HCT116 (cell line): Measurements from ENCODE around the gene PDE4D. TPM values are rescaled to one million over a fixed set of nuclear protein-coding genes. Genes with fewer than 3 reads are reported as not detected.

ENCODE experiments used
- ATAC-seq: fragments of 200-7000 bp; cut with Tn5 transposase; 2 replicates; pipeline ENCODE4 v1.9.1; 2020; ENCODE audit warnings: mild to moderate bottlenecking, moderate library complexity
- BruUV-seq: library from RNA; stranded (reverse); fragments of 400-500 nt; replicated peaks from 2 replicates; lab custom pipeline; 2021; lab: Mats Ljungman, UMichigan
- CTCF ChIA-PET: fragments of 300-600 bp; sonication (Branson Sonifier 250); formaldehyde crosslinking; loops from one replicate; lab custom pipeline; 2021; ENCODE audit warnings: antibody characterized with exemption; lab: Charles Lee
- POLR2A ChIA-PET: fragments of 300-600, 350-600 bp; sonication (Branson Sonifier 250); formaldehyde crosslinking; loops from one replicate; lab custom pipeline; 2021; ENCODE audit warnings: antibody characterized with exemption; lab: Charles Lee
- RAD21 ChIA-PET, 2 experiments: fragments of 300-600 bp; sonication (Branson Sonifier 250); formaldehyde crosslinking; loops; one replicate each; lab custom pipeline; 2023; ENCODE audit warnings: low total read pairs in 2 of 2; ENCODE audit not compliant: uncharacterized antibody in 2 of 2, unreplicated experiment in 2 of 2, low non-redundant PET in 1 of 2; lab: Charles Lee
- DNase-seq: peaks from one replicate; pipeline ENCODE4 v3.0.0-alpha.2; 2010; ENCODE audit warnings: low read depth, low spot score
- H2AFZ ChIP-seq: fragments of 200-600 bp; shearing (Covaris generic), sonication (generic); 2 replicates; pipeline ENCODE4 v1.6.1; 2017; ENCODE audit warnings: low read depth, mixed run types, mixed read lengths, antibody characterized with exemption, low read length; ENCODE audit not compliant: poor library complexity, severe bottlenecking
- H3K27ac ChIP-seq: 2 replicates; pipeline ENCODE4 v1.5.1; 2012; ENCODE audit warnings: low read depth, low read length
- H3K27me3 ChIP-seq: fragments of 200-600 bp; sonication (generic); 2 replicates; pipeline ENCODE4 v1.6.1; 2016; ENCODE audit warnings: mixed run types, low read length, mixed read lengths; ENCODE audit not compliant: insufficient read depth
- H3K36me3 ChIP-seq, 2 experiments: fragments of 200-500 bp in 1 of 2; fragments of 200-600 bp in 1 of 2; sonication (Bioruptor generic) in 1 of 2; sonication (generic) in 1 of 2; 2 replicates each; pipeline versions ENCODE4 v1.5.1 to v1.6.1; 2014 to 2016; ENCODE audit warnings: low read length in 2 of 2, inconsistent platforms in 1 of 2, mixed read lengths in 1 of 2, mixed run types in 1 of 2; ENCODE audit not compliant: insufficient read depth in 2 of 2, control insufficient read depth in 1 of 2
- H3K4me1 ChIP-seq, 2 experiments: fragments of 200-600 bp in 1 of 2; sonication (generic) in 1 of 2; 2 replicates each; pipeline versions ENCODE4 v1.5.1 to v1.6.1; 2012 to 2017; ENCODE audit warnings: low read length in 2 of 2, inconsistent platforms in 1 of 2, mild to moderate bottlenecking in 1 of 2, mixed read lengths in 1 of 2, mixed run types in 1 of 2, moderate library complexity in 1 of 2; ENCODE audit not compliant: insufficient read depth in 2 of 2, control insufficient read depth in 1 of 2
- H3K4me2 ChIP-seq: fragments of 200-600 bp; sonication (generic); 2 replicates; pipeline ENCODE4 v1.6.1; 2017; ENCODE audit warnings: mixed run types, low read length, mixed read lengths
- H3K4me3 ChIP-seq, 2 experiments: fragments of 200-600 bp in 1 of 2; sonication (generic) in 1 of 2; replicated peaks in 1 of 2; 2 replicates each; pipeline ENCODE4 v1.5.1; 2011 to 2016; ENCODE audit warnings: low read length in 2 of 2, control low read depth in 1 of 2, low read depth in 1 of 2, mild to moderate bottlenecking in 1 of 2, mixed read lengths in 1 of 2, mixed run types in 1 of 2
- H3K79me2 ChIP-seq: fragments of 200-600 bp; sonication (generic); 2 replicates; pipeline ENCODE4 v1.6.1; 2017; ENCODE audit warnings: mild to moderate bottlenecking, mixed run types, low read length, moderate library complexity, mixed read lengths; ENCODE audit not compliant: insufficient read depth
- H3K9ac ChIP-seq: fragments of 200-600 bp; sonication (generic); 2 replicates; pipeline ENCODE4 v1.6.1; 2016; ENCODE audit warnings: low read length, mixed read lengths
- H3K9me2 ChIP-seq: fragments of 200-600 bp; sonication (generic), shearing (Covaris generic); 2 replicates; pipeline ENCODE4 v1.6.1; 2017; ENCODE audit warnings: mixed run types, mild to moderate bottlenecking, moderate library complexity; ENCODE audit not compliant: insufficient read depth
- H3K9me3 ChIP-seq, 2 experiments: fragments of 200-500 bp in 1 of 2; fragments of 200-600 bp in 1 of 2; sonication (Bioruptor generic) in 1 of 2; sonication (generic) in 1 of 2; 2 replicates each; pipeline ENCODE4 v1.6.1; 2014 to 2017; ENCODE audit warnings: low read length in 2 of 2, mixed read lengths in 2 of 2, inconsistent platforms in 1 of 2, low read depth in 1 of 2, mild to moderate bottlenecking in 1 of 2, mixed run types in 1 of 2, moderate library complexity in 1 of 2; ENCODE audit not compliant: control insufficient read depth in 1 of 2, insufficient read depth in 1 of 2
- H4K20me1 ChIP-seq: fragments of 200-600 bp; sonication (generic), shearing (Covaris generic); 2 replicates; pipeline ENCODE4 v1.6.1; 2017; ENCODE audit warnings: mixed run types, mild to moderate bottlenecking, moderate library complexity; ENCODE audit not compliant: insufficient read depth
- ATF3 ChIP-seq: IDR thresholded peaks from 2 replicates; pipeline ENCODE4 v1.6.1; 2012
- CBX3 ChIP-seq: IDR thresholded peaks from 2 replicates; pipeline ENCODE4 v1.6.1; 2012; ENCODE audit warnings: low read depth
- CTCF ChIP-seq, 3 experiments: fragments of 200-600 bp in 1 of 3; sonication (generic) in 1 of 3; IDR thresholded peaks in 2 of 3; conservative IDR thresholded peaks in 1 of 3; 2 replicates each; pipeline ENCODE4 v1.5.1; 2012 to 2017; ENCODE audit warnings: low read depth in 2 of 3, low read length in 2 of 3, antibody characterized with exemption in 1 of 3, borderline replicate concordance in 1 of 3, control low read depth in 1 of 3, mild to moderate bottlenecking in 1 of 3, mixed read lengths in 1 of 3, mixed run types in 1 of 3, moderate library complexity in 1 of 3; ENCODE audit not compliant: insufficient read depth in 1 of 3
- EGR1 ChIP-seq: IDR thresholded peaks from 2 replicates; pipeline ENCODE4 v1.6.1; 2012; ENCODE audit warnings: low read depth
- EZH2 ChIP-seq: fragments of 200-600 bp; sonication (generic); IDR thresholded peaks from 2 replicates; pipeline ENCODE4 v1.6.1; 2017; ENCODE audit warnings: antibody characterized with exemption, mixed run types
- EZH2phosphoT487 ChIP-seq: fragments of 200-600 bp; IDR thresholded peaks from 2 replicates; pipeline ENCODE4 v1.6.1; 2018; ENCODE audit warnings: antibody characterized with exemption, borderline replicate concordance
- JUND ChIP-seq: IDR thresholded peaks from 2 replicates; pipeline ENCODE4 v1.6.1; 2012
- POLR2AphosphoS5 ChIP-seq: IDR thresholded peaks from 2 replicates; pipeline ENCODE4 v1.6.1; 2011; ENCODE audit warnings: mild to moderate bottlenecking, low read depth, low read length, moderate library complexity
- RAD21 ChIP-seq: IDR thresholded peaks from 2 replicates; pipeline ENCODE4 v1.6.1; 2012; ENCODE audit warnings: low read depth, mild to moderate bottlenecking
- SIN3A ChIP-seq: IDR thresholded peaks from 2 replicates; pipeline ENCODE4 v1.6.1; 2012; ENCODE audit warnings: low read depth
- SP1 ChIP-seq: IDR thresholded peaks from 2 replicates; pipeline ENCODE4 v1.6.1; 2012; ENCODE audit warnings: low read depth
- SRF ChIP-seq: IDR thresholded peaks from 2 replicates; pipeline ENCODE4 v1.6.1; 2012; ENCODE audit warnings: low read depth
- TCF7L2 ChIP-seq: IDR thresholded peaks from 2 replicates; pipeline ENCODE4 v1.7.0; 2011; ENCODE audit warnings: borderline replicate concordance, inconsistent platforms; ENCODE audit not compliant: insufficient read depth, insufficient read length; ENCODE audit errors: extremely low read depth
- YY1 ChIP-seq: IDR thresholded peaks from 2 replicates; pipeline ENCODE4 v1.6.1; 2011; ENCODE audit warnings: low read length, low read depth, moderate library complexity, mild to moderate bottlenecking; ENCODE audit not compliant: insufficient replicate concordance; ENCODE audit errors: extremely low read depth
- intact Hi-C: fragments of 100-400 bp; cut with micrococcal nuclease; formaldehyde crosslinking; loops from 2 replicates; pipeline ENCODE4 v1.10.0; 2022
- total RNA-seq: library from RNA; stranded (reverse); gene quantifications from one replicate; pipeline ENCODE4 v1.2.1, GENCODE V29; 2021; ENCODE audit not compliant: unreplicated experiment
- TF ChIP-seq, protein P1 (sequence below): IDR thresholded peaks from 2 replicates; pipeline ENCODE4 v1.6.1; 2012
- TF ChIP-seq, protein P2 (sequence below): IDR thresholded peaks from 2 replicates; pipeline ENCODE4 v1.6.1; 2011; ENCODE audit warnings: mild to moderate bottlenecking, low read length, moderate library complexity; ENCODE audit not compliant: insufficient replicate concordance; ENCODE audit errors: extremely low read depth

PDE4D gene
- total RNA-seq, 1 experiment from 2014 or later: 1.1 TPM

GRCh38 chr5:59798862-59799667 lies 94.5 kb downstream of the PDE4D start:
- no peak overlapping the region for H3K9ac ChIP-seq
- DNase-seq (no peak), ATAC-seq (no peak)
- no peaks in the 10 kb centered on the region for H3K9me2 ChIP-seq
- H2AFZ ChIP-seq: no peak overlapping the region
- RAD21 ChIA-PET: no interaction called here
- POLR2A ChIA-PET: no interaction called here
- no peaks in the 10 kb centered on the region; the same call in none of the 2 replicates for H3K27me3 ChIP-seq
- H3K4me3 ChIP-seq: no peak overlapping the region
- H3K27ac ChIP-seq: no peak overlapping the region
- CTCF ChIA-PET: no interaction called here
- H4K20me1 ChIP-seq: no peaks in the 10 kb centered on the region
- intact Hi-C loops: loop anchor here (10.0 kb wide), 1 partner anchor 904 kb away; no protein-coding TSS in a partner anchor
- TF ChIP-seq, protein P1, sequence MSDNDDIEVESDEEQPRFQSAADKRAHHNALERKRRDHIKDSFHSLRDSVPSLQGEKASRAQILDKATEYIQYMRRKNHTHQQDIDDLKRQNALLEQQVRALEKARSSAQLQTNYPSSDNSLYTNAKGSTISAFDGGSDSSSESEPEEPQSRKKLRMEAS: no peak
- TF ChIP-seq SIN3A: no peak
- TF ChIP-seq ATF3: no peak
- TF ChIP-seq POLR2AphosphoS5: no peak
- TF ChIP-seq TCF7L2: no peak
- TF ChIP-seq EZH2: no peak
- no peak for TF ChIP-seq JUND
- TF ChIP-seq SRF: no peak
- TF ChIP-seq EZH2phosphoT487: no peak
- TF ChIP-seq SP1: no peak
- no peak for TF ChIP-seq RAD21
- no peak for TF ChIP-seq CTCF (IDR thresholded peaks at IDR 0.05 in 2 of 3, conservative IDR thresholded peaks at IDR 0.05 in 1 of 3; ENCODE audit: borderline replicate concordance in 1 of 3, insufficient read depth in 1 of 3, low read depth in 2 of 3, low read length in 2 of 3)
- no peak for TF ChIP-seq EGR1
- TF ChIP-seq CBX3: no peak
- no peak for TF ChIP-seq YY1
- TF ChIP-seq, protein P2, sequence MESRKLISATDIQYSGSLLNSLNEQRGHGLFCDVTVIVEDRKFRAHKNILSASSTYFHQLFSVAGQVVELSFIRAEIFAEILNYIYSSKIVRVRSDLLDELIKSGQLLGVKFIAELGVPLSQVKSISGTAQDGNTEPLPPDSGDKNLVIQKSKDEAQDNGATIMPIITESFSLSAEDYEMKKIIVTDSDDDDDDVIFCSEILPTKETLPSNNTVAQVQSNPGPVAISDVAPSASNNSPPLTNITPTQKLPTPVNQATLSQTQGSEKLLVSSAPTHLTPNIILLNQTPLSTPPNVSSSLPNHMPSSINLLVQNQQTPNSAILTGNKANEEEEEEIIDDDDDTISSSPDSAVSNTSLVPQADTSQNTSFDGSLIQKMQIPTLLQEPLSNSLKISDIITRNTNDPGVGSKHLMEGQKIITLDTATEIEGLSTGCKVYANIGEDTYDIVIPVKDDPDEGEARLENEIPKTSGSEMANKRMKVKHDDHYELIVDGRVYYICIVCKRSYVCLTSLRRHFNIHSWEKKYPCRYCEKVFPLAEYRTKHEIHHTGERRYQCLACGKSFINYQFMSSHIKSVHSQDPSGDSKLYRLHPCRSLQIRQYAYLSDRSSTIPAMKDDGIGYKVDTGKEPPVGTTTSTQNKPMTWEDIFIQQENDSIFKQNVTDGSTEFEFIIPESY: no peak
- H3K4me2 ChIP-seq: no peak overlapping the region
- no peaks in the 10 kb centered on the region for H3K36me3 ChIP-seq
- H3K79me2 ChIP-seq: no peaks in the 10 kb centered on the region
- BruUV-seq: no TSS peak
- no peaks in the 10 kb centered on the region for H3K4me1 ChIP-seq
- H3K9me3 ChIP-seq: no peaks in the 10 kb centered on the region
